DOHH2 (cell line): ENCODE results near the gene PPP6R1.

Experiments used
- H3F3A ChIP-seq: fragments of 200-600 bp; sonication (generic), shearing (Covaris generic); 2 replicates; pipeline ENCODE4 v1.6.0; 2016; ENCODE audit warnings: antibody characterized with exemption, mild to moderate bottlenecking; ENCODE audit not compliant: control insufficient read depth, insufficient read depth
- H3K27ac ChIP-seq: fragments of 200-600 bp; sonication (generic); 2 replicates; pipeline ENCODE4 v1.5.1; 2014; ENCODE audit warnings: low read depth, mild to moderate bottlenecking, low read length, moderate library complexity
- H3K27me3 ChIP-seq: fragments of 200-600 bp; sonication (generic); 2 replicates; pipeline ENCODE4 v1.6.1; 2014; ENCODE audit warnings: mild to moderate bottlenecking, low read length, mixed read lengths; ENCODE audit not compliant: control insufficient read depth
- H3K36me3 ChIP-seq: fragments of 200-600 bp; sonication (generic); 2 replicates; pipeline ENCODE4 v1.6.1; 2014; ENCODE audit warnings: mild to moderate bottlenecking, low read length, moderate library complexity, mixed read lengths; ENCODE audit not compliant: control insufficient read depth
- H3K4me1 ChIP-seq: fragments of 200-600 bp; sonication (generic); 2 replicates; pipeline ENCODE4 v1.6.1; 2014; ENCODE audit warnings: mild to moderate bottlenecking, low read length, mixed read lengths; ENCODE audit not compliant: control insufficient read depth
- H3K4me2 ChIP-seq: fragments of 200-600 bp; sonication (generic); 2 replicates; pipeline ENCODE4 v1.6.0; 2014; ENCODE audit warnings: mild to moderate bottlenecking, low read length, moderate library complexity
- H3K4me3 ChIP-seq: fragments of 200-600 bp; sonication (generic); 2 replicates; pipeline ENCODE4 v1.5.1; 2014; ENCODE audit warnings: mild to moderate bottlenecking, low read length, mixed read lengths
- H3K79me2 ChIP-seq: fragments of 200-600 bp; sonication (generic); 2 replicates; pipeline ENCODE4 v1.6.1; 2014; ENCODE audit warnings: mild to moderate bottlenecking, low read length, mixed read lengths; ENCODE audit not compliant: control insufficient read depth
- H3K9me2 ChIP-seq: fragments of 200-600 bp; sonication (generic); replicated peaks from 2 replicates; pipeline ENCODE4 v1.6.1; 2014; ENCODE audit warnings: mild to moderate bottlenecking, low read length, mixed read lengths; ENCODE audit not compliant: control insufficient read depth
- H3K9me3 ChIP-seq: fragments of 200-600 bp; sonication (generic); 2 replicates; pipeline ENCODE4 v1.6.1; 2014; ENCODE audit warnings: antibody characterized with exemption, low read length, mixed read lengths; ENCODE audit not compliant: control insufficient read depth, insufficient read depth
- H4K20me1 ChIP-seq: fragments of 200-600 bp; sonication (generic); 2 replicates; pipeline ENCODE4 v1.6.0; 2014; ENCODE audit warnings: low read depth, mild to moderate bottlenecking, antibody characterized with exemption, low read length, moderate library complexity; ENCODE audit not compliant: control insufficient read depth, insufficient read depth
- EZH2phosphoT487 ChIP-seq: fragments of 200-600 bp; sonication (generic); IDR thresholded peaks from 2 replicates; pipeline ENCODE4 v1.6.1; 2017; ENCODE audit warnings: borderline replicate concordance, mild to moderate bottlenecking, antibody characterized with exemption, low read length, moderate library complexity, mixed read lengths
- TF ChIP-seq, protein P1 (sequence below): fragments of 200-600 bp; sonication (generic); IDR thresholded peaks from one replicate; pipeline ENCODE4 v1.5.1; 2014; ENCODE audit warnings: antibody characterized with exemption, mild to moderate bottlenecking, low read depth, low read length; ENCODE audit not compliant: poor library complexity, severe bottlenecking

PPP6R1 gene

DNA sequence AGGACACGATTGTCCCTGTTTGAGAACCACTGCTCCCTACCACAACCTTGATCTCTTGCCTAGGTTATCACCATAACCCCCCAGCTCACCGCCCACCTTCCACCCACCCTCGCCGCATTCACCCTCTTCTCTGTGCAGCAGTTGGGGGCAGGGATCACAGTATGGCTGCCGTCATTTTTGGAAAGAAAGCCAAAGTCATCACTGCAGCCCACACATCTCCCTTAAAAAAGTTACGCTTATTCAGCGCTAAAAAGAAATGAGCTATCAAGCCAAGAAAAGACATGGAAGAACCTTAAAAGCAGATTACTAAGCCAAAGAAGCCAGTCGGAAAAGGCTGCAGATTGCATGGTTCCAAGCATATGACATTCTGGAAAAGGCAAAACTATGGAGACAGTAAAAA, 10.5 kb upstream of the PPP6R1 start:
- H3K4me2 ChIP-seq: no peak overlapping the region
- no peaks in the 10 kb centered on the region for H4K20me1 ChIP-seq
- H3K27me3 ChIP-seq: no peaks in the 10 kb centered on the region
- H3K9me2 ChIP-seq: no peaks in the 10 kb centered on the region
- TF ChIP-seq, protein P1, sequence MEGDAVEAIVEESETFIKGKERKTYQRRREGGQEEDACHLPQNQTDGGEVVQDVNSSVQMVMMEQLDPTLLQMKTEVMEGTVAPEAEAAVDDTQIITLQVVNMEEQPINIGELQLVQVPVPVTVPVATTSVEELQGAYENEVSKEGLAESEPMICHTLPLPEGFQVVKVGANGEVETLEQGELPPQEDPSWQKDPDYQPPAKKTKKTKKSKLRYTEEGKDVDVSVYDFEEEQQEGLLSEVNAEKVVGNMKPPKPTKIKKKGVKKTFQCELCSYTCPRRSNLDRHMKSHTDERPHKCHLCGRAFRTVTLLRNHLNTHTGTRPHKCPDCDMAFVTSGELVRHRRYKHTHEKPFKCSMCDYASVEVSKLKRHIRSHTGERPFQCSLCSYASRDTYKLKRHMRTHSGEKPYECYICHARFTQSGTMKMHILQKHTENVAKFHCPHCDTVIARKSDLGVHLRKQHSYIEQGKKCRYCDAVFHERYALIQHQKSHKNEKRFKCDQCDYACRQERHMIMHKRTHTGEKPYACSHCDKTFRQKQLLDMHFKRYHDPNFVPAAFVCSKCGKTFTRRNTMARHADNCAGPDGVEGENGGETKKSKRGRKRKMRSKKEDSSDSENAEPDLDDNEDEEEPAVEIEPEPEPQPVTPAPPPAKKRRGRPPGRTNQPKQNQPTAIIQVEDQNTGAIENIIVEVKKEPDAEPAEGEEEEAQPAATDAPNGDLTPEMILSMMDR: no peak
- TF ChIP-seq EZH2phosphoT487: no peak
- H3K4me1 ChIP-seq: no peaks in the 10 kb centered on the region
- H3K9me3 ChIP-seq: peaks cover 7% of the 10 kb centered on the region; the same call in 1 of the 2 replicates
- peaks cover 5% of the 10 kb centered on the region for H3K79me2 ChIP-seq
- no peak overlapping the region for H3K4me3 ChIP-seq
- peaks cover 9% of the 10 kb centered on the region; the same call in 1 of the 2 replicates for H3F3A ChIP-seq
- H3K36me3 ChIP-seq: peaks cover 5% of the 10 kb centered on the region; the same call in 1 of the 2 replicates
- no peak overlapping the region for H3K27ac ChIP-seq

DNA sequence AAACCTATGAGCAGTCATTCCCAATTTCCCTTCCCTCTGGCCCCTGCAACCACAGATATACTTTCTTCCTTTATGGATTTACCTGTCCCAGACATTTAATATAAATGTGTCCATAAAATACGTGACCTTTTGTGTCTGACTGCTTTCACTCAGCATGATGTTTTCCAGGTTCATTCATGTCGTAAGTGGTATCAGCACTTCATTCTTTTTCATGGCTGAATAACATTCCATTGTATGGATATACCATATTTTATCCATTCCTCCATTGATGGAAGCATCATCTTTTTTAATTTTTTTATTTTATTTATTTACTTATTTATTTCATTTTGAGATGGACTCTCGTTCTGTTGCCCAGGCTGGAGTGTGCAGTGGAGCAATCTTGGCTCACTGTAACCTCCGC, 8.0 kb upstream of the PPP6R1 start:
- Histone ChIP-seq H4K20me1 (no peaks in the 10 kb centered on the region), H3K4me2 (no peak overlapping the region), H3K4me1 (no peaks in the 10 kb centered on the region), H3K36me3 (no peaks in the 10 kb centered on the region), H3K9me3 (peaks cover 7% of the 10 kb centered on the region; the same call in 1 of the 2 replicates), H3K79me2 (peaks cover 5% of the 10 kb centered on the region), H3K4me3 (no peak overlapping the region), H3K9me2 (no peaks in the 10 kb centered on the region), H3K27ac (no peak overlapping the region), H3F3A (peaks cover 13% of the 10 kb centered on the region; the same call in 1 of the 2 replicates), H3K27me3 (no peaks in the 10 kb centered on the region)
- TF ChIP-seq, protein P1: no peak
- no peak for TF ChIP-seq EZH2phosphoT487

DNA sequence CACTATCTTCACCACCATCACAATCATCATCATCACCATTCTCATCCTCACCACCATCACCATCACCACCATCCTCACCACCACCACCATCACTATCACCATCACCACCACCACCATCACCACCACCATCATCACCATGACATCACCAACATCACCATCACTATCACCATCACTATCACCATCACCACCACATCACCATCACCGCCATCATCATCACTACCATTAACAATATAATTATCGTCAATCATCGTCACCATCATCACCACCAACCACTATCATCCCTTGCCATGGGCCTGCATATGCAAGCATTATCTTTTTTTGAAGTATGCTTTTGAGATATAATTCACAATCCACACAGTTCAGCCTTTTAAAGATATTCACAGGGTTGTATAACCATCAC, 7.6 kb upstream of the PPP6R1 start:
- H3K36me3 ChIP-seq: no peaks in the 10 kb centered on the region
- peaks cover 13% of the 10 kb centered on the region; the same call in 1 of the 2 replicates for H3F3A ChIP-seq
- peaks cover 7% of the 10 kb centered on the region; the same call in 1 of the 2 replicates for H3K9me3 ChIP-seq
- H3K27ac ChIP-seq: no peak overlapping the region
- H4K20me1 ChIP-seq: no peaks in the 10 kb centered on the region
- TF ChIP-seq, protein P1: no peak
- TF ChIP-seq EZH2phosphoT487: no peak
- H3K9me2 ChIP-seq: no peaks in the 10 kb centered on the region
- no peaks in the 10 kb centered on the region for H3K27me3 ChIP-seq
- H3K79me2 ChIP-seq: peaks cover 5% of the 10 kb centered on the region
- no peak overlapping the region for H3K4me3 ChIP-seq
- no peak overlapping the region for H3K4me2 ChIP-seq
- no peaks in the 10 kb centered on the region for H3K4me1 ChIP-seq
